Heart right ventricle (tissue), 16 donors: ENCODE data around the gene GMDS. TPM values are rescaled to one million over a fixed set of nuclear protein-coding genes. Genes with fewer than 3 reads are reported as not detected.

ENCODE experiments used
- ATAC-seq, 8 donors: fragments of 200-7000 bp; cut with Tn5 transposase; one replicate each; pipeline ENCODE4 v1.9.1; 2020; ENCODE audit warnings: mild to moderate bottlenecking in 8 of 8, moderate library complexity in 8 of 8, moderate number of reproducible peaks in 1 of 8
- DNase-seq, 2 donors: peaks; one replicate each; pipeline ENCODE4 v3.0.0-alpha.2; 2020
- H3K27ac ChIP-seq, 10 donors: fragments of 200-600 bp; sonication (generic) in 2 of 10; one replicate each; pipeline versions ENCODE4 v1.5.0 to v1.8.0; 2020 to 2022; ENCODE audit warnings: mild to moderate bottlenecking in 3 of 10
- H3K27me3 ChIP-seq, 7 donors: fragments of 200-600 bp; one replicate each; pipeline ENCODE4 v1.8.0; 2021 to 2022; ENCODE audit warnings: mild to moderate bottlenecking in 2 of 7
- H3K36me3 ChIP-seq, 9 donors: fragments of 200-600 bp; sonication (generic) in 1 of 9; one replicate each; pipeline versions ENCODE4 v1.5.0 to v1.8.0; 2020 to 2022; ENCODE audit warnings: mild to moderate bottlenecking in 2 of 9
- H3K4me1 ChIP-seq, 9 donors: fragments of 200-600 bp; sonication (generic) in 1 of 9; one replicate each; pipeline versions ENCODE4 v1.5.0 to v1.8.0; 2020 to 2022; ENCODE audit warnings: mild to moderate bottlenecking in 4 of 9
- H3K4me3 ChIP-seq, 10 donors: fragments of 200-600 bp; sonication (generic) in 2 of 10; one replicate each; pipeline versions ENCODE4 v1.5.0 to v1.8.0; 2020 to 2022; ENCODE audit warnings: mild to moderate bottlenecking in 7 of 10, moderate library complexity in 2 of 10
- H3K9me3 ChIP-seq, 11 donors: fragments of 200-600 bp in 10 of 11; sonication (generic) in 2 of 11; one replicate each; pipeline versions ENCODE4 v1.5.0 to v1.8.0; 2013 to 2022; ENCODE audit warnings: mild to moderate bottlenecking in 2 of 11, control low read depth in 1 of 11, moderate library complexity in 1 of 11
- CTCF ChIP-seq, 9 donors: fragments of 200-600 bp; sonication (generic) in 2 of 9; IDR thresholded peaks; one replicate each; pipeline versions ENCODE4 v1.5.0 to v1.8.0; 2021 to 2022; ENCODE audit warnings: antibody characterized with exemption in 9 of 9, mild to moderate bottlenecking in 5 of 9, moderate library complexity in 1 of 9
- WGBS, 2 donors: extraction: QIAGEN DNeasy Blood & Tissue Kit; methylation state at CpG; one replicate each; pipeline ENCODE4 v1.1.7; 2013; ENCODE audit warnings: inconsistent platforms in 1 of 2; 5-methylcytosine and 5-hydroxymethylcytosine counted together
- intact Hi-C, 10 donors: fragments of 100-400 bp; cut with DNase I; formaldehyde crosslinking; loops; one replicate each; pipeline versions ENCODE4 v1.11.1 to v1.14.2; 2022
- polyA plus RNA-seq, 2 donors: library from polyadenylated mRNA; stranded (reverse); fragments of 200-250 nt; gene quantifications; one replicate each; pipeline ENCODE4 v1.2.3, GENCODE V29; 2013
- total RNA-seq, 10 donors: library from RNA; stranded (reverse); fragmentation: NEBNext Ultra II Directional in 3 of 10; extraction: Animal tissue kit (Norgen Biotek cat#: 25700) in 3 of 10; gene quantifications; one replicate each; pipeline versions ENCODE4 v1.2.1 to v1.2.4, GENCODE V29; 2021 to 2023
- donor health status: Arrhythmogenic right ventricular cardiomyopathy.
- donor health status: ischemic (EF 13 %, LVEDD 7.1; RV severe dilation, severe dysfunction).
- donor health status: healthy with polysubstance abuse.
- donor health status: DM: no; HTN: yes; CAD: no.
- donor health status: DM: no; HTN: no; CAD: no.
- donor health status: ischemic (EF 25% LVEDD 6.9; RV normal size, moderate dysfunction).
- donor health status: ischemic (EF 25% LVEDD 5.7; RV mildly dilated, moderate dysfunction).
- donor health status: healthy.
- donor health status: DM: yes; HTN: yes; CAD: no.
- donor health status: Ischemic cardiomyopathy.
- donor health status: ischemic (EF 35%, LVEDD 5.7; RV mildly dilated, moderate dysfunction).
- donor health status: nonischemic (EF 11% LVEDD 7.7; RV severe dilation, severe dysfunction).
- donor health status: DM: yes; HTN: yes; CAD: no.
- donor health status: PGD.
- donor health status: ischemic (EF 29% LVEDD 5.4; RV normal size, mild dysfunction).
- donor health status: nonischemic (EF 23%, LVEDD 6.1; RV moderate dilation, normal function).

GMDS gene
- total and polyA plus RNA-seq, 12 donors = 5.0 to 10.6 (median 6.9) TPM

GRCh38 chr6:1716868-1717267 is 528.5 kb downstream of the GMDS start:
- no peak for ATAC-seq
- Histone ChIP-seq H3K27ac (no peak overlapping the region), H3K27me3 (no peaks in the 10 kb centered on the region), H3K9me3 (no peaks in the 10 kb centered on the region), H3K4me1 (peaks cover 0 to 15% (median 6%) of the 10 kb centered on the region in 9 donors), H3K4me3 (no peak overlapping the region), H3K36me3 (no peaks in the 10 kb centered on the region)
- TF ChIP-seq CTCF (IDR thresholded peaks at IDR 0.05) = no peak
- intact Hi-C loops = loop anchor here in 1 of 10 donors (10.0 kb wide), 1 partner anchor 992 kb away; no protein-coding TSS in a partner anchor
- no peak for DNase-seq
- 85 to 89% methylated on average over 5 of the region's 5 CpGs for WGBS, 2 donors

GRCh38 chr6:1716396-1716795 is 529.0 kb downstream of the GMDS start:
- Histone ChIP-seq H3K27me3 (no peaks in the 10 kb centered on the region), H3K36me3 (no peaks in the 10 kb centered on the region), H3K4me3 (no peak overlapping the region), H3K27ac (no peak overlapping the region), H3K9me3 (no peaks in the 10 kb centered on the region), H3K4me1 (peaks cover 0 to 15% (median 6%) of the 10 kb centered on the region in 9 donors)
- DNase-seq (no peak), ATAC-seq (no peak)
- 90 to 94% methylated on average over 5 of the region's 5 CpGs for WGBS, 2 donors
- intact Hi-C loops = loop anchor here in 1 of 10 donors (10.0 kb wide), 1 partner anchor 992 kb away; no protein-coding TSS in a partner anchor
- TF ChIP-seq CTCF (IDR thresholded peaks at IDR 0.05) = no peak

- 89 to 94% methylated on average over 4 of the region's 4 CpGs for WGBS, 2 donors
- Histone ChIP-seq H3K36me3 (no peaks in the 10 kb centered on the region), H3K27ac (no peak overlapping the region)
Observed at GRCh38 chr6:1715336-1715735, 530.1 kb downstream of the GMDS start.

GRCh38 chr6:1714654-1715053 is 530.8 kb downstream of the GMDS start:
- intact Hi-C loops = loop anchor here in 1 of 10 donors (10.0 kb wide), 1 partner anchor 990 kb away; no protein-coding TSS in a partner anchor
- no peak for DNase-seq
- Histone ChIP-seq H3K27me3 (no peaks in the 10 kb centered on the region), H3K27ac (no peak overlapping the region), H3K36me3 (no peaks in the 10 kb centered on the region), H3K9me3 (no peaks in the 10 kb centered on the region), H3K4me1 (peaks cover 0 to under 1% (median 0%) of the 10 kb centered on the region in 9 donors), H3K4me3 (no peak overlapping the region)
- no peak for ATAC-seq
- TF ChIP-seq CTCF (IDR thresholded peaks at IDR 0.05) = no peak
- 93 to 96% methylated on average over 5 of the region's 5 CpGs for WGBS, 2 donors

More at GRCh38 chr6:1715336-1715735, 530.1 kb downstream of the GMDS start:
- DNase-seq = no peak
- peaks cover 0 to 7% (median under 1%) of the 10 kb centered on the region in 9 donors for H3K4me1 ChIP-seq
- ATAC-seq = no peak
- intact Hi-C loops = loop anchor here in 1 of 10 donors (10.0 kb wide), 1 partner anchor 991 kb away; no protein-coding TSS in a partner anchor
- TF ChIP-seq CTCF (IDR thresholded peaks at IDR 0.05) = no peak
- no peaks in the 10 kb centered on the region for H3K27me3 ChIP-seq
- no peak overlapping the region for H3K4me3 ChIP-seq
- H3K9me3 ChIP-seq = no peaks in the 10 kb centered on the region
